ENCODE measurements around the gene CSNK1G2.

GRCh38 chr19:1904860-1905109, 36.2 kb upstream of the CSNK1G2 start:
- TF ChIP-seq POLR2AphosphoS5 (IDR thresholded peaks at IDR 0.05; ENCODE audit: borderline replicate concordance, low read depth, low read length) (no peak), FOXP2 (optimal IDR thresholded peaks at IDR 0.05; ENCODE audit: control extremely low read depth, extremely low read length, insufficient read depth) (no peak), EZH2 (IDR thresholded peaks at IDR 0.05) (no peak)

Measured in SK-N-MC (cell line).